Right forelimb (tissue), 1 donor: ENCODE data around the gene PDP2.

Source experiments
- DNase-seq: peaks from one replicate; pipeline ENCODE4 v3.0.0-alpha.2; 2018

The PDP2 gene

GRCh38 chr16:66939366-66939765 lies 59.1 kb downstream of the PDP2 start:
- DNase-seq, result no peak

GRCh38 chr16:66940236-66940635 lies 59.9 kb downstream of the PDP2 start:
- DNase-seq, result no peak
